NCI-H1092 (cell line): ENCODE measurements around the gene NRP2.
A peak's percentile ranks its signal among the peaks of the same experiment; 100 is the strongest.

Source experiments
- DNase-seq: peaks from one replicate; lab custom pipeline; 2025; lab: John Stamatoyannopoulos, UW

The NRP2 gene

GRCh38 chr2:205773989-205774388, 91.7 kb downstream of the NRP2 start:
- DNase-seq, result no peak

GRCh38 chr2:205775097-205775877, 93.0 kb downstream of the NRP2 start:
- peak; percentile 23 for DNase-seq

GRCh38 chr2:205776139-205776538, 93.8 kb downstream of the NRP2 start:
- no peak for DNase-seq

- no peak for DNase-seq
These were observed 94.4 kb downstream of the NRP2 start for GRCh38 chr2:205776720-205777119.

GRCh38 chr2:205778356-205778755, 96.1 kb downstream of the NRP2 start:
- no peak for DNase-seq

- DNase-seq, result no peak
These were observed 98.3 kb downstream of the NRP2 start for GRCh38 chr2:205780645-205781044.

- no peak for DNase-seq
These were observed 99.1 kb downstream of the NRP2 start for GRCh38 chr2:205781244-205781931.

GRCh38 chr2:205782941-205783340, 100.6 kb downstream of the NRP2 start:
- DNase-seq, result no peak

GRCh38 chr2:205783872-205784499, 101.7 kb downstream of the NRP2 start:
- DNase-seq, result no peak

- DNase-seq, result no peak
These were observed 103.4 kb downstream of the NRP2 start for GRCh38 chr2:205785507-205786260.

- DNase-seq, result no peak
These were observed 104.7 kb downstream of the NRP2 start for GRCh38 chr2:205786976-205787375.

GRCh38 chr2:205787761-205788160, 105.5 kb downstream of the NRP2 start:
- no peak for DNase-seq

- DNase-seq, result no peak
These were observed 107.6 kb downstream of the NRP2 start for GRCh38 chr2:205789906-205790305.

GRCh38 chr2:205792908-205793307, 110.6 kb downstream of the NRP2 start:
- no peak for DNase-seq

- no peak for DNase-seq
These were observed 114.6 kb downstream of the NRP2 start for GRCh38 chr2:205796805-205797313.

- DNase-seq, result no peak
These were observed 115.6 kb downstream of the NRP2 start for GRCh38 chr2:205797866-205798265.

GRCh38 chr2:205800224-205800623, 117.9 kb downstream of the NRP2 start:
- DNase-seq, result no peak

GRCh38 chr2:205800773-205801172, 118.5 kb downstream of the NRP2 start:
- DNase-seq, result no peak

- no peak for DNase-seq
These were observed 119.8 kb downstream of the NRP2 start for GRCh38 chr2:205802065-205802464.

- DNase-seq, result no peak
These were observed 120.6 kb downstream of the NRP2 start for GRCh38 chr2:205802941-205803340.

GRCh38 chr2:205803500-205803899, 121.2 kb downstream of the NRP2 start:
- no peak for DNase-seq

- DNase-seq, result no peak
These were observed 122.8 kb downstream of the NRP2 start for GRCh38 chr2:205805136-205805535.
